ENCODE measurements around the gene RASA1. TPM values are rescaled to one million over a fixed set of nuclear protein-coding genes. Genes with fewer than 3 reads are reported as not detected.

Gene RASA1
- total RNA-seq, 1 experiment from 2014 or later = 29.6 TPM

- no peak overlapping the region for H3T11ph ChIP-seq (ENCODE audit: low read length)
- peaks cover 6% of the 10 kb centered on the region for H3K23me2 ChIP-seq (ENCODE audit: insufficient read length, low read depth, low read length, poor library complexity, severe bottlenecking)
- H3K4me2 ChIP-seq (ENCODE audit: insufficient read depth, insufficient read length, low read length) = no peak overlapping the region
- H2AFZ ChIP-seq (ENCODE audit: low read length) = no peak overlapping the region
- no peak overlapping the region for H3K27ac Mint-ChIP-seq
- no peaks in the 10 kb centered on the region; a peak in 1 of 5 replicates for H3K9me3 Mint-ChIP-seq
- H3K79me2 ChIP-seq (ENCODE audit: insufficient read depth, low read length) = peaks cover 5% of the 10 kb centered on the region; the same call in 1 of the 2 replicates
- H2BK15ac ChIP-seq (ENCODE audit: low read depth, low read length) = no peak overlapping the region
- no peak overlapping the region for H3K56ac ChIP-seq (ENCODE audit: insufficient read length, low read depth, low read length)
- no peak overlapping the region for H2BK20ac ChIP-seq (ENCODE audit: low read depth, low read length, poor library complexity, severe bottlenecking)
- H3K4me3 Mint-ChIP-seq = no peak overlapping the region
- peaks cover 8 to 12% of the 10 kb centered on the region in 2 experiments for H3K4me1 Mint-ChIP-seq
- no peak overlapping the region for H2AK5ac ChIP-seq (ENCODE audit: insufficient read length, low read length)
- no peak overlapping the region for H2BK12ac ChIP-seq (ENCODE audit: insufficient read length, low read depth, low read length)
- TF ChIP-seq, protein P1, sequence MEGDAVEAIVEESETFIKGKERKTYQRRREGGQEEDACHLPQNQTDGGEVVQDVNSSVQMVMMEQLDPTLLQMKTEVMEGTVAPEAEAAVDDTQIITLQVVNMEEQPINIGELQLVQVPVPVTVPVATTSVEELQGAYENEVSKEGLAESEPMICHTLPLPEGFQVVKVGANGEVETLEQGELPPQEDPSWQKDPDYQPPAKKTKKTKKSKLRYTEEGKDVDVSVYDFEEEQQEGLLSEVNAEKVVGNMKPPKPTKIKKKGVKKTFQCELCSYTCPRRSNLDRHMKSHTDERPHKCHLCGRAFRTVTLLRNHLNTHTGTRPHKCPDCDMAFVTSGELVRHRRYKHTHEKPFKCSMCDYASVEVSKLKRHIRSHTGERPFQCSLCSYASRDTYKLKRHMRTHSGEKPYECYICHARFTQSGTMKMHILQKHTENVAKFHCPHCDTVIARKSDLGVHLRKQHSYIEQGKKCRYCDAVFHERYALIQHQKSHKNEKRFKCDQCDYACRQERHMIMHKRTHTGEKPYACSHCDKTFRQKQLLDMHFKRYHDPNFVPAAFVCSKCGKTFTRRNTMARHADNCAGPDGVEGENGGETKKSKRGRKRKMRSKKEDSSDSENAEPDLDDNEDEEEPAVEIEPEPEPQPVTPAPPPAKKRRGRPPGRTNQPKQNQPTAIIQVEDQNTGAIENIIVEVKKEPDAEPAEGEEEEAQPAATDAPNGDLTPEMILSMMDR (conservative IDR thresholded peaks at IDR 0.05) = no peak
- no peak overlapping the region for H3K27ac ChIP-seq (ENCODE audit: insufficient read length, low read depth, low read length)
- no peaks in the 10 kb centered on the region for H3K4me1 ChIP-seq (ENCODE audit: insufficient read depth, low read length)
- H2BK5ac ChIP-seq (ENCODE audit: insufficient read length, low read length) = no peak overlapping the region
- no peaks in the 10 kb centered on the region for H3K79me1 ChIP-seq (ENCODE audit: insufficient read depth, low read depth, low read length, poor library complexity, severe bottlenecking)
- DNase-seq = no peak
- H3K27me3 Mint-ChIP-seq (ENCODE audit: low read depth) = no peaks in the 10 kb centered on the region
- peaks cover 41 to 71% (median 65%) of the 10 kb centered on the region in 3 experiments; a peak in 6 of 7 replicates for H3K36me3 Mint-ChIP-seq (ENCODE audit: insufficient read depth in 1 of 3, low read depth in 3 of 3)
- H4K8ac ChIP-seq (replicated peaks; ENCODE audit: insufficient read length, low read depth, low read length) = no peak overlapping the region
- H3K9ac ChIP-seq (ENCODE audit: extremely low read depth, insufficient read length, low read length) = no peak overlapping the region
- no peak overlapping the region for H3K23ac ChIP-seq (ENCODE audit: insufficient read length, low read depth, low read length)
- H3K18ac ChIP-seq (ENCODE audit: insufficient read length, low read depth, low read length) = no peak overlapping the region
- H3K27me3 ChIP-seq (ENCODE audit: insufficient read depth, low read length) = no peaks in the 10 kb centered on the region
- no peak overlapping the region for H4K91ac ChIP-seq (ENCODE audit: insufficient read length, low read depth, low read length)
- WGBS (ENCODE audit: extremely low coverage, insufficient read length, low lambda C conversion rate) = no CpG with 5 or more reads among the region's 2 CpGs
- no peaks in the 10 kb centered on the region for H4K20me1 ChIP-seq (ENCODE audit: control insufficient read depth, insufficient read depth, insufficient read length)
- no peak overlapping the region for H3K14ac ChIP-seq (ENCODE audit: insufficient read depth, low read length)
- H3K4ac ChIP-seq (ENCODE audit: low read depth, low read length) = no peak overlapping the region
- no peak overlapping the region for H4K5ac ChIP-seq (ENCODE audit: insufficient read length, low read depth, low read length)
- no peak overlapping the region for H2BK120ac ChIP-seq (ENCODE audit: low read depth, low read length, poor library complexity, severe bottlenecking)
- H3K9me3 ChIP-seq (ENCODE audit: control insufficient read depth, low read depth, low read length) = no peaks in the 10 kb centered on the region
Observed at GRCh38 chr5:87408204-87408603, 140.5 kb downstream of the RASA1 start.

Data from H9 (cell line).